Keratinocyte (primary cell): ENCODE data around the gene FREM1. TPM values are rescaled to one million over a fixed set of nuclear protein-coding genes. Genes with fewer than 3 reads are reported as not detected.

Experiments
- DNase-seq: peaks from one replicate; pipeline ENCODE4 v3.0.0-alpha.2; 2011; ENCODE audit warnings: low read depth, missing footprints, low spot score
- FAIRE-seq: peaks from 2 replicates; lab custom pipeline; 2011; peaks lifted over from hg19 to GRCh38; lab: Jason Lieb, UNC
- H2AFZ ChIP-seq: 2 replicates; pipeline ENCODE4 v1.6.0; 2012; ENCODE audit warnings: low read length, control low read depth, inconsistent platforms; ENCODE audit not compliant: control insufficient read depth
- H3K27ac ChIP-seq: 2 replicates; pipeline ENCODE4 v1.5.1; 2011; ENCODE audit warnings: low read length; ENCODE audit not compliant: control insufficient read depth, insufficient read depth
- H3K27me3 ChIP-seq: 3 replicates; pipeline ENCODE4 v1.6.0; 2011; ENCODE audit warnings: low read length; ENCODE audit not compliant: control insufficient read depth, insufficient read depth; ENCODE audit errors: extremely low read depth
- H3K36me3 ChIP-seq, 2 experiments: 2 replicates in 1 of 2; 3 replicates in 1 of 2; pipeline ENCODE4 v1.5.1; 2011; ENCODE audit warnings: low read length in 2 of 2, mild to moderate bottlenecking in 1 of 2; ENCODE audit not compliant: control insufficient read depth in 2 of 2, insufficient read depth in 2 of 2; ENCODE audit errors: extremely low read depth in 1 of 2
- H3K4me1 ChIP-seq: 3 replicates; pipeline ENCODE4 v1.5.1; 2011; ENCODE audit warnings: low read length; ENCODE audit not compliant: control insufficient read depth, insufficient read depth; ENCODE audit errors: extremely low read depth
- H3K4me2 ChIP-seq: 3 replicates; pipeline ENCODE4 v1.6.0; 2011; ENCODE audit warnings: low read depth, low read length; ENCODE audit not compliant: control insufficient read depth, insufficient read depth; ENCODE audit errors: extremely low read depth
- H3K4me3 ChIP-seq, 3 experiments: fragments of 200-600 bp in 1 of 3; sonication (generic) in 1 of 3; 2 replicates in 2 of 3; 3 replicates in 1 of 3; pipeline ENCODE4 v1.5.1; 2011 to 2016; ENCODE audit warnings: low read length in 3 of 3, mild to moderate bottlenecking in 3 of 3, control low read depth in 2 of 3, inconsistent platforms in 1 of 3, low read depth in 1 of 3, mixed read lengths in 1 of 3, mixed run types in 1 of 3, moderate library complexity in 1 of 3; ENCODE audit not compliant: control insufficient read depth in 2 of 3, insufficient read depth in 2 of 3; ENCODE audit errors: extremely low read depth in 1 of 3
- H3K79me2 ChIP-seq: 2 replicates; pipeline ENCODE4 v1.6.0; 2012; ENCODE audit warnings: low read length; ENCODE audit not compliant: control insufficient read depth, insufficient read depth
- H3K9ac ChIP-seq: 3 replicates; pipeline ENCODE4 v1.6.0; 2011; ENCODE audit warnings: low read length; ENCODE audit not compliant: control insufficient read depth, insufficient read depth; ENCODE audit errors: extremely low read depth
- H3K9me1 ChIP-seq: 3 replicates; pipeline ENCODE4 v1.6.0; 2011; ENCODE audit warnings: low read length; ENCODE audit not compliant: control insufficient read depth, insufficient read depth; ENCODE audit errors: extremely low read depth
- H3K9me3 ChIP-seq: 2 replicates; pipeline ENCODE4 v1.5.1; 2012; ENCODE audit warnings: low read depth, low read length; ENCODE audit not compliant: control insufficient read depth
- H4K20me1 ChIP-seq: 3 replicates; pipeline ENCODE4 v1.6.0; 2011; ENCODE audit warnings: low read length; ENCODE audit not compliant: control insufficient read depth, insufficient read depth; ENCODE audit errors: extremely low read depth
- EZH2 ChIP-seq: IDR thresholded peaks from one replicate; pipeline ENCODE4 v1.6.1; 2012; ENCODE audit warnings: inconsistent platforms, mild to moderate bottlenecking, low read length, moderate library complexity
- dilution Hi-C: fragments of 300-500 bp; cut with MboI; formaldehyde crosslinking; loops from one replicate; pipeline ENCODE4 v1.7.0; 2020; ENCODE audit warnings: low sequenced_read_pairs; ENCODE audit not compliant: extremely low pct_ligation_motif_present
- polyA plus RNA-seq, 5 experiments: library from polyadenylated mRNA; depleted of rRNA in 3 of 5; stranded (reverse) in 3 of 5; stranded (forward) in 1 of 5; unstranded in 1 of 5; fragments of >200 nt; gene quantifications; 1 replicate in 1 of 5; 2 replicates in 3 of 5; 3 replicates in 1 of 5; pipeline versions ENCODE4 v1.2.1 to v1.2.3, GENCODE V29; 2011 to 2012; ENCODE audit warnings: missing spikeins in 2 of 5, low read depth in 1 of 5, low replicate concordance in 1 of 5
- TF ChIP-seq, protein P1 (sequence below), 3 experiments: IDR thresholded peaks in 1 of 3; conservative IDR thresholded peaks in 1 of 3; optimal IDR thresholded peaks in 1 of 3; 2 replicates in 2 of 3; 3 replicates in 1 of 3; pipeline versions ENCODE3 to v1.5.1; 2011; ENCODE audit warnings: low read length in 3 of 3, mild to moderate bottlenecking in 3 of 3, moderate library complexity in 2 of 3, control low read depth in 1 of 3, inconsistent platforms in 1 of 3; ENCODE audit not compliant: insufficient read depth in 2 of 3; ENCODE audit errors: extremely low read depth in 1 of 3

The FREM1 gene
- polyA plus RNA-seq, 1 donor (not counting 4 experiments of a cell fraction or from before 2014, with no cell fraction given) = under 0.01 TPM

DNA sequence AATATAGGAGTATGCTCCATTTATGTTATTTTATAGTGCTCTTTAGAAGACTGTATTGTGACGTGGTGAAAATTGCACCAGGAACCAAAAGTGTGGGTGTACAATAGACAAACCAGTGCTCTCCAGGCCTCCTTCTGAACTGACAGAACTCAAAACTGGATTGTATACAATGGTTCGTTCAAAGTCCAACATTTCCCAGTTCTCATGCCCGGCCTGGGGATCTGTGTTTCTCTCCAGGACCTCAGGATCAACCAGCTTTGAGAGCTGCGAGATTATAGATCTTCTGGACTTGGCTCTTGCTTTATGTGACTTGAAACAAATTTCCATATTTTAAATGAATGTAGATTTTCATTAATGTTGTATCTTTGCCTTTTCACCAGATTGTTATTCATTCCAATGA, 126.9 kb downstream of the FREM1 start:
- TF ChIP-seq EZH2 = no peak
- TF ChIP-seq, protein P1, sequence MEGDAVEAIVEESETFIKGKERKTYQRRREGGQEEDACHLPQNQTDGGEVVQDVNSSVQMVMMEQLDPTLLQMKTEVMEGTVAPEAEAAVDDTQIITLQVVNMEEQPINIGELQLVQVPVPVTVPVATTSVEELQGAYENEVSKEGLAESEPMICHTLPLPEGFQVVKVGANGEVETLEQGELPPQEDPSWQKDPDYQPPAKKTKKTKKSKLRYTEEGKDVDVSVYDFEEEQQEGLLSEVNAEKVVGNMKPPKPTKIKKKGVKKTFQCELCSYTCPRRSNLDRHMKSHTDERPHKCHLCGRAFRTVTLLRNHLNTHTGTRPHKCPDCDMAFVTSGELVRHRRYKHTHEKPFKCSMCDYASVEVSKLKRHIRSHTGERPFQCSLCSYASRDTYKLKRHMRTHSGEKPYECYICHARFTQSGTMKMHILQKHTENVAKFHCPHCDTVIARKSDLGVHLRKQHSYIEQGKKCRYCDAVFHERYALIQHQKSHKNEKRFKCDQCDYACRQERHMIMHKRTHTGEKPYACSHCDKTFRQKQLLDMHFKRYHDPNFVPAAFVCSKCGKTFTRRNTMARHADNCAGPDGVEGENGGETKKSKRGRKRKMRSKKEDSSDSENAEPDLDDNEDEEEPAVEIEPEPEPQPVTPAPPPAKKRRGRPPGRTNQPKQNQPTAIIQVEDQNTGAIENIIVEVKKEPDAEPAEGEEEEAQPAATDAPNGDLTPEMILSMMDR (optimal IDR thresholded peaks at IDR 0.05 in 1 of 3, IDR thresholded peaks at IDR 0.05 in 1 of 3, conservative IDR thresholded peaks at IDR 0.05 in 1 of 3; ENCODE audit: extremely low read depth in 1 of 3, insufficient read depth in 2 of 3, low read length in 3 of 3) = no peak
- Histone ChIP-seq H3K9me1 (no peaks in the 10 kb centered on the region), H2AFZ (no peak overlapping the region), H3K79me2 (no peaks in the 10 kb centered on the region), H3K9ac (no peak overlapping the region), H3K9me3 (no peaks in the 10 kb centered on the region), H3K4me2 (no peak overlapping the region), H3K27me3 (peaks cover 5% of the 10 kb centered on the region), H3K4me3 (no peak overlapping the region), H3K27ac (no peak overlapping the region), H4K20me1 (no peaks in the 10 kb centered on the region), H3K36me3 (no peaks in the 10 kb centered on the region), H3K4me1 (no peaks in the 10 kb centered on the region)
- dilution Hi-C loops = no loop called here
- no peak for FAIRE-seq
- no peak for DNase-seq

DNA sequence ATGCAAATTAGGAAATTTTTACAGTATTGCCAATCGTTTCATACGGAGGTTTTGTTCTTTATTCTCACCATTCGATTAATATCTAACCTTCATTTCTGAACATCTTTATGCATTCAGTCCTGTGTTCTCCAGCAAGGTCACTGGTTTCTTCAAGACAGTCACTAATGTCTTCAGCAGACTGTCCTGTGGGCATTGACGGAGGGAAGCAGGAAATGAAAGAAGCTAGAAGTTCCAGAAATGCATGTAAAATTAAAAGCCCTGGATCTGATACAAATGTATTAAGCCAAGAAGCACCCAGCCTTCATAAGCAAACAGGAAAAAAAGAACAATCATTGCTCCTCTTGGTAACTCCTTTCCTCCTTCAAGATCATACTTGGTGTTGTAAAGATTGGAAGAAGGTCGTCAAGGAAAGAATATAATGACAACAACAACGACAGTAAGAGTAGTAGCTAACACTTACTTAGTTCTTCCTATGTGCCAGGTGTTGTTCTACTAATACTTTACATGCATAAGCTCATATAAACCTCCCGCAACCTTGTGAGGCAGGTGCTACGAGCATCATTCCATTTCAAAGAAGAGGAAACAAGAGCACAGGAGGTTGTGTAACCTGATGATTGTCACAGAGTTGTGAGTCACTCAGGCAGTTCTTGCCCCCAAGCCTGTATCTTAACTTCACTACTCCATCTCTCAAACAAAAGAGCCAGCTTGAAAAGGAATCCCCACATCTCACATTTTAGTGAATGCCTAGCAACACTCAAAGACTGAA, 127.8 kb downstream of the FREM1 start:
- no peak for DNase-seq
- Histone ChIP-seq H2AFZ (no peak overlapping the region), H3K9me1 (no peaks in the 10 kb centered on the region), H3K9me3 (no peaks in the 10 kb centered on the region), H3K27me3 (peaks cover 5% of the 10 kb centered on the region), H3K9ac (no peak overlapping the region), H3K27ac (no peak overlapping the region), H3K79me2 (no peaks in the 10 kb centered on the region), H3K4me2 (no peak overlapping the region), H4K20me1 (no peaks in the 10 kb centered on the region), H3K4me3 (no peak overlapping the region), H3K4me1 (no peaks in the 10 kb centered on the region), H3K36me3 (no peaks in the 10 kb centered on the region)
- FAIRE-seq = no peak
- TF ChIP-seq, protein P1 (optimal IDR thresholded peaks at IDR 0.05 in 1 of 3, IDR thresholded peaks at IDR 0.05 in 1 of 3, conservative IDR thresholded peaks at IDR 0.05 in 1 of 3; ENCODE audit: extremely low read depth in 1 of 3, insufficient read depth in 2 of 3, low read length in 3 of 3) = no peak
- no peak for TF ChIP-seq EZH2
- dilution Hi-C loops = no loop called here
